Activated CD4-positive, alpha-beta T cell treated with anti-CD3 and anti-CD28 coated beads, Interleukin-2, amount 50 U/mL, for 24 hours (primary cell): Measurements from ENCODE around the gene AFG1L.

Experiments used
- DNase-seq, 2 donors: peaks; one replicate each; pipeline ENCODE4 v3.0.0-alpha.2; 2020; ENCODE audit warnings: low read depth in 1 of 2, low spot score in 1 of 2

Gene AFG1L

DNA sequence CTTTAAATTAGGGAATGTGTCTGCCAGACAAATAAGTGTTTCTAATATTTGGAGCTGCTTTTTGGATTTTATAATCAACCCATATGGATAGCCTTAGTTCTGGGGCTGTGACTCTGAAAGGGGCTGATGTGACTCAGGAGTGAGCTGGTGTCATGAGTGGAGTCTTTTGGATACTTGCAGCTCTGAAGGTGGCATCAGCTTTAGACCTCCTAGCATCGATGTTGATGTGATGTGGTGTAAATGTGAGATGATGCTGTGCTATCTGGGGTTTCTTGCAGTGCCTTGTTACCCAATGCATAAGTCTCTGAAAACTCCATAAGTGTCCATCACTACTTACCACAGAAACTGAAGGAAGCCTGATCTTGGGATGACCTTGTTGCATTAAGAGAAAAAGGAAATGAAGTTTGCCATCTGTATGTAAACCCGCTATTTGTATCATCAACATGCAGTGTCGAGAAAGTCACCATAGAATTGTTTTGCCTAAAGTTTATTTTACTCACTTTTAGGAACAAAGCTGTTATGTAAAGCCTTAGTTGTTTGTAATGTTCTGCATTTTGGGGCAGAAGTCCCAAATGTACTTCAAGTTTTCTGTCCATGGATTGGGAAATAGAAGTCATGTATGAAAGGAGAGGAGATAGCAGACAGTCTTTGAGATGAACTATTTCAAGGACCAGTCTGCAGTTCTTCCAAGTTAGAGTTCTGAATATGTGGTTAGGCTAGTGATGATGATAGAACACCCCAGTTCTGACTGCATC, 273.9 kb downstream of the AFG1L start:
- DNase-seq: no peak

DNA sequence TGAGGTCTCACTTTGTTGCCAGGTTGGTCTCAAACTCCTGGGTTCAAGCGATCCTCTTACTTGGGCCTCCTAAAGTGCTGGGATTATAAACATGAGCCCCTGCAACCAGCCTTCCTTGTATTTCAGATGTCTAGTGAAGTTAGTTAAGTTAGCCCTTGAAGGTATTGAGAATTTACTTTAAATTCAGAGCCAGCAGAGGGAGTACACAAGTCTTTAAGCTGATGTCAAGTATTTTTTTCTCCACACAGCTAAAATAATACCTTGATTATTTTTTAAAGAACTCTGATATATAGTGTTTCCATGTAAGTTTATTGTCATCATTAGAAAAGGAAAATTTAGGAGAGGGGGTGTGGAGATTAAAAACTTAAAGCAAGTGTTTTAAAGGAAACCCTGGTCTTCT, 275.7 kb downstream of the AFG1L start:
- DNase-seq: no peak

DNA sequence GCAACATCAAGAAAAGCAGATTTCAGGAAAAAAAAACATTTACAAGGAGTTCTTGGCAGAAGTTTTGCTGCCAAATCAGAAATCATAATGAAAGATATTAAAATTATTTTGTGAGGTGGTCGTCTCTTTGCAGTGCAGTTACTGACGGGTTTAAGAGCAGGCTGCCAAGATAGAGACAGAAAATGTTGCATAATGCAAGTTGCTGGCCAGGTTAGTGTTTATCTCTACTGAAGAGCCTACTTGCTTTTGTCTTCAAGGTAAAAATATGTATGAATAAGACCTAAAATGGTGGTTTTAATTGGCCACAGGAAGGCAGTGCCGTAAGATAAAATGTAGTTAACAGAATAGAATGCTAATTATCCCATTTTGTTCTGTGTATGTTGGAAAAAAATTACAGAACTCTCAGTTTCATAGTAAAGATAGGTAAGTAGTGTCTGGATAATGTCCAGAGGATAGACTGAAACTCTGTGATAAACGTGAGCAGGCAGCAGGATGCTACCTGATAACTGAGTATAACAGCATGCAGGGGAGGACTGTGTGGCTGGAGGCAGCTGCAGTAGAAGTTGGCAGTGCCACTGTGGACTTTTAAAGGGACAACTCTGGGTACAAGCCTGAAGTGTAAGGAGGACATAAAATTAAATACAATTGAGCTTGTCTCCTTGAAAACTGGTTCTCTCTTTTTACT, 279.7 kb downstream of the AFG1L start:
- no peak for DNase-seq
